GM12875 (cell line): Measurements from ENCODE around the gene CRLF1.

Source experiments
- H3K4me3 ChIP-seq: one replicate; pipeline ENCODE4 v1.5.1; 2011; ENCODE audit warnings: low read depth, low read length, control low read depth
- TF ChIP-seq, protein P1 (sequence below): IDR thresholded peaks from 2 replicates; pipeline ENCODE4 v1.5.1; 2011; ENCODE audit warnings: low read depth, mild to moderate bottlenecking, control low read depth, inconsistent platforms, low read length, moderate library complexity, borderline replicate concordance; ENCODE audit not compliant: insufficient read depth

The CRLF1 gene

DNA sequence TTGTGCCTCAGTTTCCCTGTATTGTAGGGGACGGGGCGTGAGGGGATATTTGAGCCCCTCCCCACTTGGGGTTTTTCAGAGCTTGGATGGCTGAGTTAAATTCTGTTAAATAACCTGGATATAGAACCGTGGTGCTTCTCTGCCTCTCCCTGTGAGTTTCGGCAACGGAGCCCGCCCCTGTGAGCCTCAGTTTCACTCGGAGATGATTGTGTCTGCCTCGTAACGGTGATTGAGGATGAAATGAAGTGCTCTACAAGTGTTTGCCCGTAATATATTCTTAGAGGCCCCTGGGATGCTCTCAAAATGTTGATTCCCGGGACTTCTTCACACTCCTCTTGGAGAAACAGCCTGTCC is 48.4 kb downstream of the CRLF1 start:
- H3K4me3 ChIP-seq = peak overlapping the region; percentile 94

DNA sequence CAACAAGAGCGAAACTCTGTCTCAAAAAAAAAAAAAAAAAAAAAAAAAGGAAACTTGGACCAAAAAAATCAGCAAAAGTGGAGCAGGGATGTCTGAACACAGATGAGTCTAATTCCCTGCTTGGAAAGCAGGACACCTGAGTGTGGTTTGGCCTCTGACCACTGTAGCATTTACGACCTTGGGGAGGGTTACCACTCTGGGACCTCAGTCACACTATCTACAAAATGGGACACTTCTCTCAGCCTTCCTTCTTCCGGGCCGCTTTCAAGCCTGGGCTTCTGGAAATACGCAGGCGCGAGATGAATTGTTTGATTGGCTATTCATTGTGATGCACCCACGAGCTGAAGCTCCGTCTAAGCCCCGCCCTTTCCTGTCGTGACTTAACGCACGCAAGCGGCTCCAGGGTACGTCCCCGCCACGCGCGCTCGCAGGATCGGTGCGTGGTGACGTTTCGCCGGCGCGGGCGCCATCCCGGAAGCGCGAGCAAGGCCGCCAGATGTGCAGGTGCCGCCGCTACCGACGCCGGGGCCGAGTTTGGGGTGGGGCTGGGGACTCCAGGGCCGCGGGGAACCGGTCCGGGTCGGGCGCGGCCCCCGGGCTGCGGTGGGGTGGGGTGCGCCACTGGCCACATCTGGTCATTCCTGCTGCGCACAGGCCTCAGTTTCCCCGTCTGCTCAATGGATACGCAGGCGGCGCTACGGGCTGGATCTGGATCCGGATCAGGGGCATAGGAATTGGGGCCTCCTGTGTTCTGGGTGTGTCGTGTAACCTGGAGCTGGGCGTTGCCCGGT is 49.0 kb downstream of the CRLF1 start, which contains the start of gene KXD1:
Gene KXD1 (plus strand): TSS at position 460 of the 791 bp plus-strand sequence. CDS start 4,187 bp downstream, outside the sequence.
- TF ChIP-seq, protein P1, sequence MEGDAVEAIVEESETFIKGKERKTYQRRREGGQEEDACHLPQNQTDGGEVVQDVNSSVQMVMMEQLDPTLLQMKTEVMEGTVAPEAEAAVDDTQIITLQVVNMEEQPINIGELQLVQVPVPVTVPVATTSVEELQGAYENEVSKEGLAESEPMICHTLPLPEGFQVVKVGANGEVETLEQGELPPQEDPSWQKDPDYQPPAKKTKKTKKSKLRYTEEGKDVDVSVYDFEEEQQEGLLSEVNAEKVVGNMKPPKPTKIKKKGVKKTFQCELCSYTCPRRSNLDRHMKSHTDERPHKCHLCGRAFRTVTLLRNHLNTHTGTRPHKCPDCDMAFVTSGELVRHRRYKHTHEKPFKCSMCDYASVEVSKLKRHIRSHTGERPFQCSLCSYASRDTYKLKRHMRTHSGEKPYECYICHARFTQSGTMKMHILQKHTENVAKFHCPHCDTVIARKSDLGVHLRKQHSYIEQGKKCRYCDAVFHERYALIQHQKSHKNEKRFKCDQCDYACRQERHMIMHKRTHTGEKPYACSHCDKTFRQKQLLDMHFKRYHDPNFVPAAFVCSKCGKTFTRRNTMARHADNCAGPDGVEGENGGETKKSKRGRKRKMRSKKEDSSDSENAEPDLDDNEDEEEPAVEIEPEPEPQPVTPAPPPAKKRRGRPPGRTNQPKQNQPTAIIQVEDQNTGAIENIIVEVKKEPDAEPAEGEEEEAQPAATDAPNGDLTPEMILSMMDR = no peak

More for the DNA sequence above, 48.4 kb downstream of the CRLF1 start:
- TF ChIP-seq, protein P1 = no peak

DNA sequence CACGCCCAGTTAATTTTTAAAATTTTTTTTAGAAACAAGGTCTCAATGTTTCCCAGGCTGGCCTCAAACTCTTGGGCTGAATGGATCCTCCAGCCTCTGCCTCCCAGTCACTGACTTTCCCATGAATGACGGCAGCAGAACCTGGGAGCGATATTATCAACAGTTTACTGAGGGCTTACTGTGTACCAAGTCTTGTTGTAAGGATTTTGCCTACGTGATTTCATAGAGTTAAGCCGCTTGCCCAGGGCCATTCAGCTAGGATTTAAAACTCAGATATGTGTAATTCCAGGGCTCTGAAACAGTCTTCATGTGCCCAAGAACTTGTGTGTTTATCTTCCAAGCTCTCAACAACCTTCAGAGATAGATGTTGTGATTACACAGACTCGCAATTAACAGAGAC is 55.0 kb downstream of the CRLF1 start:
- H3K4me3 ChIP-seq = no peak overlapping the region
- TF ChIP-seq, protein P1 = no peak

More for the DNA sequence above, 49.0 kb downstream of the CRLF1 start, which contains the start of gene KXD1:
- H3K4me3 ChIP-seq = peak within 1 kb of the TSS; percentile 94

DNA sequence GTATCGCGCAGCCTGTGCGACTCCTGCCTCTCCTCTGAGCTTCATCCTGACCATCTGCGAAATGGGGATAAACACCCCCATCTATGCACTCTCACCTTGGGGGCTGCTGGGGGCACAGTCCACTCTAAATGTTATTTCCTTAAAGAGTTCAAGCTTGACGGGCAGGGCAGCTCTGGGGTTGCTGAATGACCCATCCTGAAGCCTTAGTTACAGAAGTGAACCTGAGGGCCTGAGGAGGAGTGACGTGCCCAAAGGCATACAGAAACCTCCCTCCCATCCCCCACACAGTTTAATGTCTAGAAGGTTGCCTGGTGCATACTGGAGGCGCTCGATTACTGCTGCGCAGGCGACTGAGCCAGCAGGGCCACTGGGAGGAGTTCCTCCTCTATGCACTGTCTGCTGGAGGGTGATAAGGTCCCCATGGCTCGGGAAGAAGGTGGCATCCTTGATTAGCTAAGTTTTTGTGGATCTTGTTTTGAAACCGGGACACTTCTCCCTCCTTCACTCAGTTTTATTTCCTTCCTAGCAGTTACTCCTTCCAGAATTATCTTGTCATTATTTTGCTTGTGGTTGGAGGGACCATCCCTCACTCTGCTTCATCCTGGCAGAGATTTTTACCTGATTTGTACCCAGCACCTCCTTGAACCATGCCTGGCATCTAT is 62.7 kb downstream of the CRLF1 start:
- peak overlapping the region; percentile 66 for H3K4me3 ChIP-seq
- TF ChIP-seq, protein P1 = peak; percentile 14; the same call in 1 of the 2 replicates
